Measurements from ENCODE around the gene TTC9C. TPM values are rescaled to one million over a fixed set of nuclear protein-coding genes. Genes with fewer than 3 reads are reported as not detected.
A peak's percentile ranks its signal among the peaks of the same experiment; 100 is the strongest.

Gene TTC9C
- total and polyA plus RNA-seq, 2 donors (not counting 3 experiments of a cell fraction or from before 2014, with no cell fraction given): 27.4 to 43.5 TPM

GRCh38 chr11:62732830-62733229 is 4.5 kb downstream of the TTC9C start:
- no peak overlapping the region for H3K9ac ChIP-seq (replicated peaks; ENCODE audit: extremely low read depth, insufficient read depth, low read length)
- no peaks in the 10 kb centered on the region for H3K9me1 ChIP-seq (replicated peaks; ENCODE audit: control insufficient read depth, extremely low read depth, insufficient read depth, low read length)
- no peak overlapping the region for H3K4me2 ChIP-seq (ENCODE audit: insufficient read depth, low read length)
- TF ChIP-seq, protein P1, sequence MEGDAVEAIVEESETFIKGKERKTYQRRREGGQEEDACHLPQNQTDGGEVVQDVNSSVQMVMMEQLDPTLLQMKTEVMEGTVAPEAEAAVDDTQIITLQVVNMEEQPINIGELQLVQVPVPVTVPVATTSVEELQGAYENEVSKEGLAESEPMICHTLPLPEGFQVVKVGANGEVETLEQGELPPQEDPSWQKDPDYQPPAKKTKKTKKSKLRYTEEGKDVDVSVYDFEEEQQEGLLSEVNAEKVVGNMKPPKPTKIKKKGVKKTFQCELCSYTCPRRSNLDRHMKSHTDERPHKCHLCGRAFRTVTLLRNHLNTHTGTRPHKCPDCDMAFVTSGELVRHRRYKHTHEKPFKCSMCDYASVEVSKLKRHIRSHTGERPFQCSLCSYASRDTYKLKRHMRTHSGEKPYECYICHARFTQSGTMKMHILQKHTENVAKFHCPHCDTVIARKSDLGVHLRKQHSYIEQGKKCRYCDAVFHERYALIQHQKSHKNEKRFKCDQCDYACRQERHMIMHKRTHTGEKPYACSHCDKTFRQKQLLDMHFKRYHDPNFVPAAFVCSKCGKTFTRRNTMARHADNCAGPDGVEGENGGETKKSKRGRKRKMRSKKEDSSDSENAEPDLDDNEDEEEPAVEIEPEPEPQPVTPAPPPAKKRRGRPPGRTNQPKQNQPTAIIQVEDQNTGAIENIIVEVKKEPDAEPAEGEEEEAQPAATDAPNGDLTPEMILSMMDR (IDR thresholded peaks at IDR 0.05; ENCODE audit: extremely low read depth in 1 of 2, insufficient read depth in 1 of 2, low read depth in 1 of 2, low read length in 2 of 2): no peak
- no peak for TF ChIP-seq POLR2A (IDR thresholded peaks at IDR 0.05; ENCODE audit: low read depth, low read length)
- TF ChIP-seq EZH2 (IDR thresholded peaks at IDR 0.05; ENCODE audit: borderline replicate concordance, low read depth, low read length, severe bottlenecking): no peak
- TF ChIP-seq JUN (IDR thresholded peaks at IDR 0.05; ENCODE audit: borderline replicate concordance, insufficient read depth, insufficient read length, low read depth): no peak
- no peak for TF ChIP-seq POLR2AphosphoS5 (IDR thresholded peaks at IDR 0.05; ENCODE audit: insufficient read depth, low read depth, low read length)
- TF ChIP-seq MAX (IDR thresholded peaks at IDR 0.05; ENCODE audit: insufficient read depth, insufficient read length): no peak
- TF ChIP-seq GATA2 (IDR thresholded peaks at IDR 0.05; ENCODE audit: insufficient read depth, insufficient read length, low read depth, low read length): no peak
- no peak for TF ChIP-seq FOS (IDR thresholded peaks at IDR 0.05; ENCODE audit: borderline replicate concordance, insufficient read depth, low read length)
- TF ChIP-seq MYC (IDR thresholded peaks at IDR 0.05; ENCODE audit: low read depth, low read length): no peak
- no peak overlapping the region for H3K4me3 ChIP-seq (replicated peaks in 1 of 3; ENCODE audit: insufficient read depth in 1 of 3, low read depth in 1 of 3, low read length in 3 of 3)
- dilution Hi-C loops (cut with MboI; ENCODE audit: extremely low pct_ligation_motif_present, low sequenced_read_pairs): no loop called here
- peaks cover 36% of the 10 kb centered on the region for H3K79me2 ChIP-seq (ENCODE audit: control insufficient read depth, insufficient read depth, low read length)
- H4K20me1 ChIP-seq (replicated peaks; ENCODE audit: control insufficient read depth, extremely low read depth, insufficient read depth, low read length): no peaks in the 10 kb centered on the region
- H3K9me3 ChIP-seq (replicated peaks; ENCODE audit: control insufficient read depth, insufficient read depth, low read length): no peaks in the 10 kb centered on the region
- peak; percentile 23 for DNase-seq (ENCODE audit: low read depth, low spot score)
- no peak overlapping the region for H3K27ac ChIP-seq (ENCODE audit: insufficient read depth, low read depth, low read length)
- CTCF ChIA-PET: interaction anchor here (1.1 kb wide), 1 partner anchor 28 kb away, joined by 3 read pairs; the partner anchor contains the start of gene POLR2G
- H2AFZ ChIP-seq (ENCODE audit: low read depth, low read length): no peak overlapping the region
- peaks cover 5% of the 10 kb centered on the region for H3K4me1 ChIP-seq (ENCODE audit: control insufficient read depth, extremely low read depth, insufficient read depth, low read length)
- peaks cover 8 to 9% of the 10 kb centered on the region in 2 experiments for H3K36me3 ChIP-seq (ENCODE audit: control insufficient read depth in 2 of 2, extremely low read depth in 1 of 2, insufficient read depth in 2 of 2, low read length in 2 of 2)
- H3K27me3 ChIP-seq (ENCODE audit: control insufficient read depth in 2 of 2, insufficient read depth in 2 of 2, low read length in 2 of 2): no peaks in the 10 kb centered on the region
- no TSS peak for BruUV-seq (replicated peaks)
- FAIRE-seq: no peak
- POLR2A ChIA-PET: interaction anchor here (0.7 kb wide), 1 partner anchor 10 kb away, joined by 4 read pairs; no protein-coding TSS in a partner anchor
- intact Hi-C loops (cut with micrococcal nuclease): no loop called here
